SK-N-SH (cell line): ENCODE measurements around the gene RAB21. TPM values are rescaled to one million over a fixed set of nuclear protein-coding genes. Genes with fewer than 3 reads are reported as not detected.

Experiments
- CTCF ChIA-PET: fragments of 300-600, 350-600 bp; formaldehyde crosslinking; extraction: SDS; loops from one replicate; lab custom pipeline; 2021; lab: Yijun Ruan, JAX
- POLR2A ChIA-PET: fragments of 350-600 bp; sonication (Branson Sonifier 250); formaldehyde crosslinking; extraction: SDS; loops from one replicate; lab custom pipeline; 2020; ENCODE audit warnings: antibody characterized with exemption, inconsistent platforms; lab: Yijun Ruan, JAX
- DNase-seq: peaks from one replicate; pipeline ENCODE4 v3.0.0; 2012
- H2AFZ ChIP-seq: fragments of 200-600 bp; sonication (generic); 2 replicates; pipeline ENCODE4 v1.8.1; 2016; ENCODE audit warnings: antibody characterized with exemption, mild to moderate bottlenecking, low read depth
- H3F3A ChIP-seq: fragments of 200-600 bp; sonication (generic); replicated peaks from 2 replicates; pipeline ENCODE3; 2016; ENCODE audit warnings: antibody characterized with exemption, mild to moderate bottlenecking; ENCODE audit not compliant: insufficient read depth
- H3K27ac ChIP-seq, 2 experiments: fragments of 200-500 bp in 1 of 2; fragments of 200-600 bp in 1 of 2; sonication (Bioruptor generic) in 1 of 2; sonication (generic), shearing (Covaris generic) in 1 of 2; 2 replicates each; pipeline versions ENCODE4 v1.5.1 to v1.6.1; 2014 to 2016; ENCODE audit warnings: low read depth in 2 of 2, inconsistent platforms in 1 of 2, low read length in 1 of 2, mild to moderate bottlenecking in 1 of 2, mixed read lengths in 1 of 2
- H3K27me3 ChIP-seq: fragments of 200-600 bp; sonication (generic), shearing (Covaris generic); 2 replicates; pipeline ENCODE4 v1.6.1; 2016; ENCODE audit warnings: mixed run types; ENCODE audit not compliant: insufficient read depth
- H3K36me3 ChIP-seq, 2 experiments: fragments of 200-500 bp in 1 of 2; fragments of 200-600 bp in 1 of 2; sonication (Bioruptor generic) in 1 of 2; sonication (generic) in 1 of 2; replicated peaks in 1 of 2; 2 replicates each; pipeline versions ENCODE3 to v1.5.1; 2014 to 2016; ENCODE audit warnings: low read length in 1 of 2, mild to moderate bottlenecking in 1 of 2; ENCODE audit not compliant: insufficient read depth in 2 of 2, control insufficient read depth in 1 of 2
- H3K4me1 ChIP-seq, 2 experiments: fragments of 200-500 bp in 1 of 2; fragments of 200-600 bp in 1 of 2; sonication (Bioruptor generic) in 1 of 2; sonication (generic), shearing (Covaris generic) in 1 of 2; 2 replicates each; pipeline versions ENCODE4 v1.5.1 to v1.6.1; 2014 to 2016; ENCODE audit warnings: low read depth in 1 of 2, low read length in 1 of 2, mixed run types in 1 of 2; ENCODE audit not compliant: insufficient read depth in 2 of 2, control insufficient read depth in 1 of 2
- H3K4me2 ChIP-seq: fragments of 200-600 bp; sonication (generic), shearing (Covaris generic); 2 replicates; pipeline ENCODE4 v1.6.1; 2017; ENCODE audit warnings: mixed run types
- H3K4me3 ChIP-seq, 2 experiments: fragments of 200-500 bp in 1 of 2; fragments of 200-600 bp in 1 of 2; sonication (Bioruptor generic) in 1 of 2; sonication (generic), shearing (Covaris generic) in 1 of 2; 2 replicates each; pipeline versions ENCODE4 v1.5.1 to v1.8.1; 2014 to 2016; ENCODE audit warnings: low read depth in 2 of 2, inconsistent platforms in 1 of 2, low read length in 1 of 2, mild to moderate bottlenecking in 1 of 2, mixed read lengths in 1 of 2, moderate library complexity in 1 of 2
- H3K79me2 ChIP-seq: fragments of 200-600 bp; sonication (generic); 2 replicates; pipeline ENCODE4 v1.8.1; 2017; ENCODE audit warnings: mild to moderate bottlenecking; ENCODE audit not compliant: insufficient read depth
- H3K9ac ChIP-seq: fragments of 200-600 bp; sonication (generic); 2 replicates; pipeline ENCODE4 v1.6.1; 2017; ENCODE audit warnings: mixed run types
- H3K9me2 ChIP-seq: fragments of 200-600 bp; sonication (generic); 2 replicates; pipeline ENCODE4 v1.6.1; 2017; ENCODE audit warnings: mixed run types
- H3K9me3 ChIP-seq: fragments of 200-600 bp; sonication (generic); 2 replicates; pipeline ENCODE4 v1.6.1; 2017; ENCODE audit warnings: mixed run types, mild to moderate bottlenecking, moderate library complexity
- H4K20me1 ChIP-seq: fragments of 200-600 bp; sonication (generic); 2 replicates; pipeline ENCODE4 v1.6.1; 2017; ENCODE audit warnings: mild to moderate bottlenecking, mixed run types; ENCODE audit not compliant: insufficient read depth
- ELF1 ChIP-seq: IDR thresholded peaks from 2 replicates; pipeline ENCODE4 v1.4.0; 2012
- FOSL2 ChIP-seq: IDR thresholded peaks from 2 replicates; pipeline ENCODE4 v1.4.0; 2012; ENCODE audit warnings: low read depth, mild to moderate bottlenecking, moderate library complexity, borderline replicate concordance
- FOXJ3 ChIP-seq: sonication (generic); formaldehyde crosslinking; IDR thresholded peaks from 2 replicates; pipeline ENCODE4 v1.5.1; 2020; ENCODE audit warnings: mild to moderate bottlenecking, missing genetic modification reagents
- FOXM1 ChIP-seq: IDR thresholded peaks from 2 replicates; pipeline ENCODE4 v1.4.0; 2012; ENCODE audit warnings: low read depth, mild to moderate bottlenecking
- MEF2A ChIP-seq: IDR thresholded peaks from 2 replicates; pipeline ENCODE4 v1.4.0; 2012; ENCODE audit warnings: low read depth, borderline replicate concordance
- NRF1 ChIP-seq: IDR thresholded peaks from 2 replicates; pipeline ENCODE4 v1.6.1; 2012; ENCODE audit warnings: low read depth, mild to moderate bottlenecking, low read length
- POLR2AphosphoS5 ChIP-seq: IDR thresholded peaks from 2 replicates; pipeline ENCODE4 v1.6.1; 2012; ENCODE audit warnings: low read depth, low read length
- RCOR1 ChIP-seq: fragments of 150-350 bp; IDR thresholded peaks from 2 replicates; pipeline ENCODE4 v1.6.1; 2017; ENCODE audit warnings: antibody characterized with exemption, low read length
- RFX5 ChIP-seq: IDR thresholded peaks from 2 replicates; pipeline ENCODE4 v1.6.1; 2012; ENCODE audit warnings: mild to moderate bottlenecking, improper control_type of control experiment, low read length
- RXRA ChIP-seq: IDR thresholded peaks from 2 replicates; pipeline ENCODE4 v1.4.0; 2012; ENCODE audit warnings: low read depth, mild to moderate bottlenecking, borderline replicate concordance
- SIN3A ChIP-seq: IDR thresholded peaks from 2 replicates; pipeline ENCODE4 v1.6.1; 2012; ENCODE audit warnings: low read depth, mild to moderate bottlenecking, low read length, moderate library complexity, borderline replicate concordance
- SMC3 ChIP-seq: IDR thresholded peaks from 2 replicates; pipeline ENCODE4 v1.6.1; 2012; ENCODE audit warnings: low read depth, low read length, improper control_type of control experiment
- polyA plus RNA-seq, 3 experiments: library from polyadenylated mRNA; depleted of rRNA; stranded (reverse); fragments of >200 nt; gene quantifications; 2 replicates each; pipeline ENCODE4 v1.2.3, GENCODE V29; 2012
- TF ChIP-seq, protein P1 (sequence below): IDR thresholded peaks from 2 replicates; pipeline ENCODE4 v1.4.0; 2012; ENCODE audit warnings: low read depth, borderline replicate concordance
- TF ChIP-seq, protein P2 (sequence below): IDR thresholded peaks from 2 replicates; pipeline ENCODE4 v1.6.1; 2012; ENCODE audit warnings: mild to moderate bottlenecking, low read depth, low read length, moderate library complexity
- TF ChIP-seq, protein P3 (sequence below): IDR thresholded peaks from 2 replicates; pipeline ENCODE4 v1.4.0; 2012; ENCODE audit warnings: low read depth, borderline replicate concordance

RAB21 gene
- polyA plus RNA-seq, 1 of the 3 experiments (the other 2 are of a cell fraction): 6.5 TPM

DNA sequence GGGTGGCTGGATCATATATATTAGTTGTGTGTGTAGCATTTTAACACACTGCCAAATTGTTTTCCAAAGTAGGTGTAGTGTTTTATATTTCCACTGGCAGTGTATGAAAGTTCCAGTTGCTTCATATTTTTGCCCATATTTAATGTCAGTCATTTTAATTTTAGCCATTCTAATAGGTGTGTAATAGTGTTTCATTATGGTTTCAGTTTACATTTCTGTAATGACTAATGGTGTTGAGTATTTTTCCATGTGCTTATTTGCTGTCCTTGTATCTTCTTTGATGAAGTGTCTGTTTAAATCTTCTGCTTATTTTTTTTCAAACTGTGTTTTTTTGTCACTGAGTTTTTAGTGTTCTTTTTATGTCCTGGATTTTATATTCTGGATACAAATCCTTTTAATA is 93.5 kb downstream of the RAB21 start:
- H3K79me2 ChIP-seq: peaks cover 97% of the 10 kb centered on the region
- no peak overlapping the region for H2AFZ ChIP-seq
- peaks cover 0 to 8% of the 10 kb centered on the region in 2 experiments; a peak in 1 of 4 replicates for H3K4me1 ChIP-seq
- no peaks in the 10 kb centered on the region for H3K9me3 ChIP-seq
- POLR2A ChIA-PET: no interaction called here
- no peak for TF ChIP-seq SMC3
- no peak for TF ChIP-seq RFX5
- TF ChIP-seq, protein P1, sequence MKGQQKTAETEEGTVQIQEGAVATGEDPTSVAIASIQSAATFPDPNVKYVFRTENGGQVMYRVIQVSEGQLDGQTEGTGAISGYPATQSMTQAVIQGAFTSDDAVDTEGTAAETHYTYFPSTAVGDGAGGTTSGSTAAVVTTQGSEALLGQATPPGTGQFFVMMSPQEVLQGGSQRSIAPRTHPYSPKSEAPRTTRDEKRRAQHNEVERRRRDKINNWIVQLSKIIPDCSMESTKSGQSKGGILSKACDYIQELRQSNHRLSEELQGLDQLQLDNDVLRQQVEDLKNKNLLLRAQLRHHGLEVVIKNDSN: no peak
- TF ChIP-seq, protein P2, sequence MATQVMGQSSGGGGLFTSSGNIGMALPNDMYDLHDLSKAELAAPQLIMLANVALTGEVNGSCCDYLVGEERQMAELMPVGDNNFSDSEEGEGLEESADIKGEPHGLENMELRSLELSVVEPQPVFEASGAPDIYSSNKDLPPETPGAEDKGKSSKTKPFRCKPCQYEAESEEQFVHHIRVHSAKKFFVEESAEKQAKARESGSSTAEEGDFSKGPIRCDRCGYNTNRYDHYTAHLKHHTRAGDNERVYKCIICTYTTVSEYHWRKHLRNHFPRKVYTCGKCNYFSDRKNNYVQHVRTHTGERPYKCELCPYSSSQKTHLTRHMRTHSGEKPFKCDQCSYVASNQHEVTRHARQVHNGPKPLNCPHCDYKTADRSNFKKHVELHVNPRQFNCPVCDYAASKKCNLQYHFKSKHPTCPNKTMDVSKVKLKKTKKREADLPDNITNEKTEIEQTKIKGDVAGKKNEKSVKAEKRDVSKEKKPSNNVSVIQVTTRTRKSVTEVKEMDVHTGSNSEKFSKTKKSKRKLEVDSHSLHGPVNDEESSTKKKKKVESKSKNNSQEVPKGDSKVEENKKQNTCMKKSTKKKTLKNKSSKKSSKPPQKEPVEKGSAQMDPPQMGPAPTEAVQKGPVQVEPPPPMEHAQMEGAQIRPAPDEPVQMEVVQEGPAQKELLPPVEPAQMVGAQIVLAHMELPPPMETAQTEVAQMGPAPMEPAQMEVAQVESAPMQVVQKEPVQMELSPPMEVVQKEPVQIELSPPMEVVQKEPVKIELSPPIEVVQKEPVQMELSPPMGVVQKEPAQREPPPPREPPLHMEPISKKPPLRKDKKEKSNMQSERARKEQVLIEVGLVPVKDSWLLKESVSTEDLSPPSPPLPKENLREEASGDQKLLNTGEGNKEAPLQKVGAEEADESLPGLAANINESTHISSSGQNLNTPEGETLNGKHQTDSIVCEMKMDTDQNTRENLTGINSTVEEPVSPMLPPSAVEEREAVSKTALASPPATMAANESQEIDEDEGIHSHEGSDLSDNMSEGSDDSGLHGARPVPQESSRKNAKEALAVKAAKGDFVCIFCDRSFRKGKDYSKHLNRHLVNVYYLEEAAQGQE: no peak
- TF ChIP-seq FOXJ3: no peak
- no peak for TF ChIP-seq MEF2A
- no peak for TF ChIP-seq FOXM1
- no peak for TF ChIP-seq ELF1
- no peak for TF ChIP-seq RXRA
- TF ChIP-seq FOSL2: no peak
- no peak for TF ChIP-seq POLR2AphosphoS5
- no peak for TF ChIP-seq RCOR1
- TF ChIP-seq, protein P3, sequence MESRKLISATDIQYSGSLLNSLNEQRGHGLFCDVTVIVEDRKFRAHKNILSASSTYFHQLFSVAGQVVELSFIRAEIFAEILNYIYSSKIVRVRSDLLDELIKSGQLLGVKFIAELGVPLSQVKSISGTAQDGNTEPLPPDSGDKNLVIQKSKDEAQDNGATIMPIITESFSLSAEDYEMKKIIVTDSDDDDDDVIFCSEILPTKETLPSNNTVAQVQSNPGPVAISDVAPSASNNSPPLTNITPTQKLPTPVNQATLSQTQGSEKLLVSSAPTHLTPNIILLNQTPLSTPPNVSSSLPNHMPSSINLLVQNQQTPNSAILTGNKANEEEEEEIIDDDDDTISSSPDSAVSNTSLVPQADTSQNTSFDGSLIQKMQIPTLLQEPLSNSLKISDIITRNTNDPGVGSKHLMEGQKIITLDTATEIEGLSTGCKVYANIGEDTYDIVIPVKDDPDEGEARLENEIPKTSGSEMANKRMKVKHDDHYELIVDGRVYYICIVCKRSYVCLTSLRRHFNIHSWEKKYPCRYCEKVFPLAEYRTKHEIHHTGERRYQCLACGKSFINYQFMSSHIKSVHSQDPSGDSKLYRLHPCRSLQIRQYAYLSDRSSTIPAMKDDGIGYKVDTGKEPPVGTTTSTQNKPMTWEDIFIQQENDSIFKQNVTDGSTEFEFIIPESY: no peak
- no peak for TF ChIP-seq SIN3A
- TF ChIP-seq NRF1: no peak
- H3K4me2 ChIP-seq: no peak overlapping the region
- no peaks in the 10 kb centered on the region for H3K9me2 ChIP-seq
- DNase-seq: no peak
- CTCF ChIA-PET: interaction anchor here (4.3 kb wide), 1 partner anchor 68 kb away, joined by 22 read pairs; no protein-coding TSS in a partner anchor
- H3F3A ChIP-seq: no peaks in the 10 kb centered on the region
- H3K9ac ChIP-seq: no peak overlapping the region
- H3K4me3 ChIP-seq: no peak overlapping the region
- no peak overlapping the region for H3K27ac ChIP-seq
- peaks cover 7% of the 10 kb centered on the region for H4K20me1 ChIP-seq
- no peaks in the 10 kb centered on the region for H3K27me3 ChIP-seq
- H3K36me3 ChIP-seq: peaks cover 0 to 7% of the 10 kb centered on the region in 2 experiments
